Activated naive CD4-positive, alpha-beta T cell treated with anti-CD3 and anti-CD28 coated beads, Interleukin-2, amount 50 U/mL, for 16 hours (primary cell): ENCODE data around the gene TMEM191C.
"Not testable (repeated sequence)": the region's sequence is repeated elsewhere in the genome, so short reads cannot be mapped to it uniquely, and the experiment has no call there.

Experiments
- DNase-seq: peaks from one replicate; pipeline ENCODE4 v3.0.0-alpha.2; 2020

Gene TMEM191C

DNA sequence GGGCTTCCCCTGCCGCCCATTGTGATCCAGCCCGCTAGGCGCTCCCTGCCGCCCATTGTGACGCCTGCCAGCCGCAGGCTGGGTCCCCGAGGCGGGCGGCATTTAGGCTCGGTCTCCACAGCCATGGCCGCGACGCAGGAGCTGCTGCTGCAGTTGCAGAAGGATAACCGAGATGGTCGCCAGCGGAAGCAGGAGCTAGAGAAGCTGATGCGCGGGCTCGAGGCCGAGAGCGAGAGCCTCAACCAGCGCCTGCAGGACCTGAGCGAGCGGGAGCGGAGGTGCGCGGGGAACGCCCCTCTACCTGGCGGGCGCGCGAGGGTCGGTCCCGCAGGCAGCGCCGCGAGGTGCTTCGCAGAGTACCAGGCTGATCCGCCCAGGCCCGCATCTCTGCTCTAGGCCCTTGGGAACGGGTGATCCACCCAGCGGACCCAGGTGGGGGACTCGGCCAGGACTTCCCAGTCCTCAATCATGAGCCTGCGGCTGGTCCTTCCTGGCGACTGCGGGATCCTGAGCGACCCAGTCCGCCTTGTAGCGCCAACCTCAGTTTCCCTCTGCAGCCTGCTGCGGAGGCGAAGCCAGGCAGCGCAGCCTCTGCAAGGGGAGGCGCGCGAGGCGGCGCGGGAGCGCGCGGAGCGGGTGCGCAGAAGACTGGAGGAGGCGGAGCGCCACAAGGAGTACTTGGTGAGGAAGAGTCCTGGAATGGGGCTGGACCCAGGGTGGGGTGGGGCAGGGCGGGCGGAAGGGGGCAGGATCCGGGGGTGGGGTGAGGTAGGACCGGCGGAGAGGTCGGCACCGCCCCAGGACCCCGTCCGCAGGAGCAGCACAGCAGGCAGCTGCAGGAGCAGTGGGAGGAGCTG is at the start of gene TMEM191C:
TMEM191C (plus strand) TSS at position 51 of the 857 bp plus-strand sequence; CDS start at position 124, 73 bp downstream.
- DNase-seq: not testable (repeated sequence)

DNA sequence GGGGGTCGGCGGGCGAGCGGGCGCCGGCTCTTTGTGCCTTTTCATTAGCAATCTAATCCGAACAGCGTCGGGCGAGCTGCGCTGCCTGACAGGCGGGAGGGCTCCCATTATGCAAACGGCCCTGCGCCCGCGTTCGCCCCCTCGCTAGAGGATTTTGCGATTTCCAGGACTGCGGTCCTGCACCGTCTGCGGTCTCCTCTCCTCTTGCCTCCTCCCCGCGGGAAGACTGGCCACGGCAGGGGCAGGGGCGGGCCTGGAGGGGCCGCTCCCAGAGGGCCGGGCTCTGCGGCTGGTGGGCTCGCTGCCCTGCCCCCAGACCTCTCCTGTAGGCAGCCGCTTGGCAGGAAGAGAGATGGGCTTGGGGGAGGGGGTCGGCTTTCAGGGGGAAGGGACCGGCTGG is 49.3 kb upstream of the TMEM191C start:
- DNase-seq: peak; percentile 13

DNA sequence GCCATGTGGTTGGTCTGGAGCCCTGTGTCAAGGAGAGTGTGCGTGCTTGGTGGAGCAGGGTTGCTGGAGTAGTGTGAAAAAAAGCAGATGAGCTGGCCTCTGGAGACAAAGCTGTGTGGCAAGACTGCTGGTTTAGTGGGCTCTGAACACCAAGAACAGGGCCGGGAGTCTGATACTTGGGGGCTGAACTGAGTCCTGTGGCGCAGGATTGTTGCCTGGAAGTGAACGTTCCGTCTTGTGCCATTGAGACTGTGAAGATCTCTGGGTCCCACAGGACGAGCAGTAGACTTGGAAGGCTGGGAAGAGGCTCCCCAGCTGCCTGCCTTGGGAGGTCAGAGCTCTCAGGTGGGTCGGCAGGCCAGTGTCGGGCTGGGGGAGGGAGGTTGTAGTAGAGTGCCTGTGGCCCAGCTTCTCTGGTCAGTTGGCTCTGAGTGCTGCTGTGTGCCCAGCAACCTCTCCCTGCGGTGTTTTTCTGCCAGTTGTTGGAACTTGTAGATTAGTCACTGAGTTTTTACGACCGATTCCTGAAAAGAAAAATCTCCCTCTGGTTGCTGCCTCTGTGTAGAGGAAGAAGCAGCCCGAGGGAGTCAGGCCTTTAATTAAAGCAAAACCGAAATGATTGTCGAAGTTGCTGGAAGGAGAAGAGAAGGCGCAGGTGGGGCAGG is 48.1 kb upstream of the TMEM191C start:
- not testable (repeated sequence) for DNase-seq

DNA sequence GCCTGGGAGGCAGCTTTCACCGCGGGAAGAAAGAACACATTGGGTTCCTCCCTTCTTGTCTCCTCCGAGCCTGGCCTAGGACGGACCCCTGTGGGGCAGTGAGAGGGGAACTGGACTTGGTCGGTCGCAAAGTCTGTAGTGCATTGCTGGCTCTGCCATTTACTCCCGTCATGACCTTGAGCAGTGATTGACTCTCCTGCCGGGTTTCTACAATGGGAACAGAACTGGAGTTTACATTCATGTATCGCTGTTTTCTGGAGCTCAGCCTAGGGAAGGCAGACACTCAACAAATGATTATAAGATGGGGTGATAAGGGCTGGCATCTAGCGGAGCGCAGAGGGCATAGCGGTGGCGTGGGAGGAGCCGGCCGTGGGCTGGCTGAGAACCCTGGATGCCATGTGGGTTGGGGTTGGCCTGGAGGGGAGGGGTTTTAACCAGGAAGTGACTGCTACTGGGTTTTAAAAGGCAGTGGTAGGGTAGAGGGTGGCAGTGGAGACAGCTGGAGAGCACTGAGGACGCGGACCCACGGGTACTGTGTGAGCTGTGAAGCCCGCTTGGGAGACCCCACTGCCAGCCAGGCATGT is 46.9 kb upstream of the TMEM191C start:
- DNase-seq: not testable (repeated sequence)

DNA sequence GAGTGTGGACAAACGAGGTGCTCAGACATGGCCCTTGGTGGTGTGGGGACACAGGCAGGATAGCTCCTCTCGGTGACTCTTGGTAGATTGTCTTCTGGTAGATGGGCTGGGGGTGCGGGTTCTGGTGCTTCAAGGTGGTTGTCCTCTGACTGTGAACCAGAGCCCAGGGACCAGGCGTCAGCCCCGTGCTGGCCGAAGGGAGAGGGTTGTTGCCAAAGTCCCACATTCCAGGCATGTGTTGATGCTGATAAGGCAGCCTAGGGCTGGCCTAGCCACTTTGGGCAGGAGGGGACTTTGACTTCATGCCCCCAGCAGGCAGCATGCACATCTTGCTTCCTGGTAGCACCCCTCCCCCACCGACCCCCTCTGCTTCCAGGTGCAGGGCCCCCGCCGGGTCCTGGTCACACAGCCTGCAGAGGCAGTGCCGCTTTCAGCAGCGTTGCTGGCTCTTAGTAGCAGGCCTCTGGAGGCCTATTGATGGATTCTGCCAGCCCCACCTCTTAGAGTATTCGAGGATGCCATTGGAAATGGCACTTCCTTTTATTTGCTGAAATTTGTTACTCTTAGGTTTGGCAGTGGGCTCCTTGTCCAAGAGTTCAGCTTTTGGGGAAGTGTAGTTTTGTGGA is 43.0 kb upstream of the TMEM191C start:
- DNase-seq: not testable (repeated sequence)

DNA sequence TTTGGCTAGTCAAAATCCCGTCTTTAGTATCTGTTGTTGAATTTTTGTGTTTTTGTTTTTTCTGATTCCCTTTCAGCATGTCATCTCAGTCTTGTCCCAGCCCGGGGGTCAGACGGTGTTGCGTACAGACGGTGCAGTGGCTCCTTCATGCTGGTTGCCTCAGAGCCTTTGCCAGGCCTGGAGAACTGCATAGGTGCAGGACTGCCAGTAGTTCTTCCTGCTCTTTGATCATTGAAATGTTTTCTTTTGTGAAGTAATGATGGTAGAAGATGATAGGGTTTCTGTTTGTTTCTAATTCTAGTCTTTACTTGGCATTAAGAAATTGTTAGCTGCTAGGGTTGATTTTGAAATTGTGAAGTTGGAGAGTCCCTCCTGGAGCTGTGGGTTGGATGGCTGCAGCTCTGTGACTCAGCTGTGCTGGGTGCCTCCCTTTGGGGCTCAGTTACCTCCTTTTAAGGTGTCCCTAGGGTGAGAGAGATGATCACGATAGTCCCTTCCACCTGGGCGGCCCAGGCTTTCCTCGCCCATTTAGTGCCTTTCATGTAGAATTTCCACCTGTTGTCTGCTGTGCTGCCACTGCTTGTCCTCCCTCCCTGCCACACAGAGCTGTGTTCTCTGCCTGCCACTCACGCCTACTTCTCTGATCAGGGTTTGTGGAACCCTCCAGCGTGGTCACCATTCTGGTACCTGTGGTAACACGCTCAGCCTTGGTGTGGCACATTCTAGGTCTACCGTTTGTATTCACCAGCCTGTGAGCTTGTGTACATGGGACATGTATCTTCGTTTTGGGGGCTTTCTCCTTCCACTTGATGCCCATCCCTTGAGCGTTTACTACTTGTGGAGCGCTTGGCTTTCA is 32.6 kb upstream of the TMEM191C start:
- not testable (repeated sequence) for DNase-seq

DNA sequence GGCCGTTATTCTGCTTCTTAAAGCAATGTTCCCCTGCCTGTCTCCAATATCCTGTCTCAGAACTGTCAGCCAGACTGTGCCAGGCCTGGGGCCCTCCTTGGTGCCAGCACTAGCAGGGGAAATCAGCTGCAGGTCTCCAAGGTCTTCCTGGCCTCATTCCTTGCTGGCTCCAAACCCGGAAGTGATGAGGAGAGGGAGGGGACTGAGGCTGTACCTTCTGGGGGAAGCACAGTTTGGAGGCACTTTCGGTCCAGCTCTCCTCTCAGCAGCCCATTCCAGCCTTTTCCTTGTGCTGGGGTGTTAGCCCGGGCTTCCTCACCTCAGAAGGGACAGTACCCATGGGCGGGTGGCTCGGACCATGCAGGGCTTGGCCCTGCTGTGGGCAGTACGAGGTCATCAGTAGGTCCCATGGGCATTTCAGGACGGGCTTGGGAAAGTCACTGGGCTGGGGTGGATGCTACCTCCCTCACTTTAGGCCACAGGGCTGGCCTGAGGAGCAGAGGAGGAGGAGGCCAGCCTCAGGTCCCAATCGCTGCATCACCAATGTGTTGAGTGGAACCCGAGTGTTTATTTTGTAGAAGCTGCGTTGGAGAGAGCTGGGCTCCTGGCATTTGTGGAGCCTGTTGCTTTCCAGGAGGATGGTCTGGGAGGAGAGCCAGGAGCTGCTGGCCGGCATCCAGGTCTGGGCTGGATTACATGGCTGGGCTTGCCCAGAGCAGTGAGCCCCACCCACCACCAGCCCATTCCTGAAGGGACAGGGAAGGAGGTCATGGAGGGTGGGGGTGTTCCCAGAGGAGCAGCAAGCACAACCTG is 31.0 kb upstream of the TMEM191C start:
- peak; percentile 4 for DNase-seq

DNA sequence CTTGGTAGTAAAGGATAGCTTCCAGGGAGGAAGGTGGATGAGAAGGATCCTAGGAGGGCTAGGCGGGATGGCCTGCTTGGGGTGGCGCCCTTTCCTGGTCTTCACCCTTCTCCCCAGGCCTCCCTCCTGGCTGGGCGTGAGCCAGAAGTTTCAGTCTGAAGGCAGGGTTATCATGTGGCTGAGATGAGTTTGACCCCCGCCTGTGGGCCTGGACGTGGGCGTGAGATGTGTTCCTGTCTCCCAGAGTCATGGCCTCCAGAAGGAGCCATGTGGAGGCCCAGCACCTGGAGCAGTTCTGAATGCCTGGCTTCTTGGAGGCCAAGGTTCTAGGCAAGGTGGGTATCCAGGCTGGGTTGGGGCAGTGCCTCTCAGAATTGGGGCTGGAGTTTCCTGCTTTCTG is 29.2 kb upstream of the TMEM191C start:
- not testable (repeated sequence) for DNase-seq

DNA sequence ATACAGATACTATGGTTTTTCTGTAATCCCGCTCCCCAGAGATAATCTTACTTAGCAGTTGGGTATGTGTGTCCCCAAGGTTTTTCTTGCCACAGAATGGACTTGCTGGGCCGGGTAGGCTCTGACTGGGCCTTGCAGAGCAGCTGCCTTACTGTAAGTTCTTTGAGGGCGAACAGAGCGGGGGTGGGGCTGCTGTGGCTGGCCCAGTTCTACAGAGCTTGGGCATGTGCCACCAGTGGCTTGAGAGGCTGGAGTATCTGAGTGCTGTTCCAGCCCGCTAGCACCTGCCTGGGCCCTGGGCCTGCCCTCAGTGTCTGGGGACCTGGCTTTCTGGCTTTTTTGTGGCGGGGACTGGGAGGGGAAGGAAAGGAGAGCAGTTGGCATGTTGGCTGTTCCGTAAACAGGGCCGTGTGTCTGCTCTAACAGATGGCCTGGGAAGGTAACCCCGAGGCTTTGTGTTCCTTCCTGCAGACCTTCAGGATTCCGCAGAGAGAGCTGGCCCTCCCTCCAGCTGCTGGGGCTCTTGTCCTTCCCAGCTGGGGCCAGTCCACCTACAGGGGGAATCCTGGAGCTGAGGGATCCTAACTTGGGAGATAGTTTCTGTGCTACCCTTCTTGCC is 27.1 kb upstream of the TMEM191C start:
- not testable (repeated sequence) for DNase-seq

DNA sequence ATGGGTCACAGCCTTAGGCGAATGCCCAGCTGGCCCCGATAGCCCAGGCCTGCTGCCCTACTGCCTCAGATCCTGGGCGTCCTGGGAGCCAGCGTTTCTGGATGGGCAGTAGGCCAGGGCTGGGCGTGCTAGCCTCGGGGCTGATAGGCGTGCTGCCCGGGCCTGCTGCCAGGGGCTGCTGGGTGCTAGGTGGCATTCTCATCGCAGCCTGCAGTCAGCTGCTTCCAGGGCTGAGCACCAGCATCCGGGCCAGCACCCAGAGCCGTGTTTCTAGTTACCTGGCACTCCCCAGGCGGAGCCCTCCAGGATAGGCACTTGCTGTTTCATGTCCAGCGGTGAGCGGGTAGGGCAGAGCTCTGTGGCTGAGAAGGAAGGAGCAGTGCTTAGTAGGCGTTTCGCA is 26.5 kb upstream of the TMEM191C start:
- DNase-seq: not testable (repeated sequence)

DNA sequence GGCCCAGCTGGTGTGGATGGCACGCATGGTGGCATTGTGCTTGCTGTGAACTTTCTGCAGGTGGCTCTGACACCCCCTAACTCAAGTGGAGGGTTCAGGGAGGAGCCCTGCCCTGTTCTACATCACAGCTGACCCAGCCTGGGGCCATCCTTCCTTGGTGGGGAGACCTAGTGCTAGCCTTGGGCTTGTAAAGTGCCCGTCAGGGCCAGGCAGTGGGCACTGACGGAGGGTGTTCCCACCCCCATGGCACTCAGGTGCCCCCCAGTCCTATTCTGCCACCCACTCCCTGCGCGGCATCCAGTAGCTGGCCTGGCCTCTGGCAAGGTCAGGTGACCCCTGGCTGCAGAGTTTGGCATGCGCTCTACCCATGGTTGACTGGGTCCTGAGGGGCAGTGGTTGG is 26.0 kb upstream of the TMEM191C start:
- DNase-seq: peak; percentile 3

DNA sequence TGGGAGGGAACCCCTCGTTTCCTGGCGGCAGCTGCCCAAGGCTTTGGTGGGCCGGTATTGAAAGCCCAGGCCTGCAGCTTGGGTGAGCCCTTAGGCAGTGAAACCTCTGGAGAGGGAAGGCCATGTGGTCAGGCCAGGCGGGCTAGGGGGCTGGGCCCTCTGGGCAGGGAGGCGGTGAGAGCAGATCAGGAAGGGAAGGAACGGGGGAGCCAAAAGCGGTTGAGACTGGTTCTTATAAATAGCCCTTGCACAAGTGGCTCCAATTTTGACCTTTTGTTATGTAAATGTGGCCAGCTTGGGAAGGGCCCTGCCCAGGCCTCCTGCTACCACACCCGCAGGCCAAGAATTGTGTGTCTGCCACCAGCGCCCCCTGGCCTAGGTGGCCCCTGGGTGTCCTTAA is 25.1 kb upstream of the TMEM191C start:
- not testable (repeated sequence) for DNase-seq

DNA sequence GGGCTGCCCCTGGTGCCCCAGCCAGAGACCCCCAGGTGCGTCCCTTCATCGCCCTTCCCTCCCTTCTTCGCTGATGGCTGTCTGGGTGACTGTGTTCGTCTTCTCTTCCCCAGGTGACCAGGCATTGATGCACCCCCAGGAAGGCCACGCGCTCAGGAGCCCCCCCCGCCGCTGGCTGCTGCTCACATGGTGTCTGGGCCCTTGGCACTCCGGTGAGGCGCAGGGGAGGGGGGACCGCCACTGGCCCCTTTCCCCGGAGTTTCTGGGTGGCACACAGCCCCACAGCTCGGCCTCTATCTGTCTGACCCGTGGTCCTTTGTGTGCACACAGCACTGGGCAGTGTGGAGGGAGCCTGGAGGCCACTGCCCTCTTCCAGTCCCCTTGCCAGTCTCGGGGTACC is 24.5 kb upstream of the TMEM191C start:
- DNase-seq: peak; percentile 9

DNA sequence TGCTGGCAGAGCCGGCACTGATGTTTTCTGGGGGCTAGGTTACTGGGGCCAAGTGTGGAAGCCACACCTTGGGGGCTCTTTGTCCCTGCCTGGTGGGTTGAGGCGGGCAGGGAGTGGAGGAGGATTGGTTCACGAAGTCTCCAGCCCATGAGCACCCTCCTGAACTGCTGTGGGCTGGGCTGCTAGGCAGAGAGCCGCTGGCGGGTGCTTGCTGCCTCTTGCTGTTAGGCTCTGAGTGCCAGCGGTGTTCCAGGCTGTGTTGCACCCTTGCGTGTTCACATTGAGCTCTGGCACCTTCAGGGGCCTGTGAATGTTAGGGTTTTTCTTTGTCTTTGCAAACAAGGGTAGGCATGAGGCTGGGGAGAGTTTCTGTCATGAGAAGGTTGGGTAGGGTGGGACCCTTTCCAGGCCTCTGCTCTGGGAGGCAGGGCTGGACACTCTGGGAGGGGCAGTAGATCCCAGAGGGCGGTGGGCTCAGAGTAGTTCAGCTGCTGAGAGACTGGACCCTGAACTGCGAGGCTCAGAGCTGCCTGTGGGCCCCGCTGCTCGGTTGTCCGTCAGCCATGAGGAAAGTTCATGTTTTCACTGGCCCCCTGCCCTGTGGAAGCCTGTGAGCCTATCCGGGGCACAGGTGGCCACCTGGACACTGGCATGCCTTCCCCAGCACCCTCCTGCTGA is 24.0 kb upstream of the TMEM191C start:
- DNase-seq: peak; percentile 10

DNA sequence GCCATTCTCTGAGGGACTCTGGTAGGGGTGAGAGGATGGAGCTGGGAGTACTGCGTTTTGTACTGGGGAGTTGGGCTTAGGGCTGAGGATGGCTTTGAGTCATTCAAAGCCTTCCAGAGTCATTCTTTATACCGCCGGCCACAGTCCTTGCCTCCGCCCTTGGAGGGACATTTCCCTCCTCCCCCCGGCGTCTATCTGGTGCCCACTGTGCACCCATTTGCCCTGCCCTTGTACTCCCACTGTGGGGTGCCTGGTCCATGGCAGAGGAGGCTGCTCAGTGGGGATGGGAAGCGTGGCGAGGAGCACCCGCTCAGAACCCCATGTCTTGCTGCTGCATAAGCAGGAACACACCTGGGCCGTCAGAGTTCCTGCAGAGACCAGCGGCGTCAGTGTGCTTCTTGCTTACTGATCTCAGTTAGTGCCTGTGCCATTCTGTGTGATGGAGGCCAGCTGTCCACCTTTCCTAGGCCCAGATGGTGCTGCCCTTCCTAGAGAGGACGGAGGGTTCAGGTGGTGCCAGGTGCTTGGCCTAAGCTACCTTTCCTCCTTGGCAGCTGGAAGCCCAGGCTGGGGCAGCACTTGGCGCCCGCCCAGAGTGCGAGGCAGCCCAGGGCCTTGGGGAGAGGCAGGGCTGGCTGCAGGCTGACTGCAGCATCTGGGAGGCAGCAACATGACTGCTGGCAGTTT is 23.3 kb upstream of the TMEM191C start:
- peak; percentile 8 for DNase-seq

DNA sequence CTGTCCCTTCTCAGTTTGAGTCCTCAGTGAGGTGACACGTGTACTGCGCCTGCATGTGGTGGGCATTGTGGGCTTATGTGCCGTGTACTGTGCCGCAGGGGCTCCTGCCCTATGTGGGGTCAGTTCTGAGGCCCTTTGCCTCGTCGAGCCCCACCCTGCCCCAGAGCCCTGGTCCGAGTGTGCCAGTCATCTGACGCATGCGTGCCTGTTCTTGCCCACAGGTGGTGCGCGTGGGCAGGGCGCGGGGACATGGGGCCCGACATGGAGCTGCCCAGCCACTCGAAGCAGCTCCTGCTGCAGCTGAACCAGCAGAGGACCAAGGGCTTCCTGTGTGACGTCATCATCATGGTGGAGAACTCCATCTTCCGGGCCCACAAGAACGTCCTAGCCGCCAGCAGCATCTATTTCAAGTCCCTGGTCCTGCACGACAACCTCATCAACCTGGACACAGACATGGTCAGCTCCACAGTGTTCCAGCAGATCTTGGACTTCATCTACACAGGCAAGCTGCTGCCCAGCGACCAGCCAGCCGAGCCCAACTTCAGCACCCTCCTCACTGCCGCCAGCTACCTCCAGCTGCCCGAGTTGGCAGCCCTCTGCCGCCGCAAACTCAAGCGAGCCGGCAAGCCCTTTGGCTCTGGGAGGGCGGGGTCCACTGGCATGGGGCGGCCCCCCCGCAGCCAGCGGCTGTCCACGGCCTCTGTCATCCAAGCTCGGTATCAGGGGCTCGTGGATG is 22.3 kb upstream of the TMEM191C start:
- DNase-seq: peak; percentile 5

DNA sequence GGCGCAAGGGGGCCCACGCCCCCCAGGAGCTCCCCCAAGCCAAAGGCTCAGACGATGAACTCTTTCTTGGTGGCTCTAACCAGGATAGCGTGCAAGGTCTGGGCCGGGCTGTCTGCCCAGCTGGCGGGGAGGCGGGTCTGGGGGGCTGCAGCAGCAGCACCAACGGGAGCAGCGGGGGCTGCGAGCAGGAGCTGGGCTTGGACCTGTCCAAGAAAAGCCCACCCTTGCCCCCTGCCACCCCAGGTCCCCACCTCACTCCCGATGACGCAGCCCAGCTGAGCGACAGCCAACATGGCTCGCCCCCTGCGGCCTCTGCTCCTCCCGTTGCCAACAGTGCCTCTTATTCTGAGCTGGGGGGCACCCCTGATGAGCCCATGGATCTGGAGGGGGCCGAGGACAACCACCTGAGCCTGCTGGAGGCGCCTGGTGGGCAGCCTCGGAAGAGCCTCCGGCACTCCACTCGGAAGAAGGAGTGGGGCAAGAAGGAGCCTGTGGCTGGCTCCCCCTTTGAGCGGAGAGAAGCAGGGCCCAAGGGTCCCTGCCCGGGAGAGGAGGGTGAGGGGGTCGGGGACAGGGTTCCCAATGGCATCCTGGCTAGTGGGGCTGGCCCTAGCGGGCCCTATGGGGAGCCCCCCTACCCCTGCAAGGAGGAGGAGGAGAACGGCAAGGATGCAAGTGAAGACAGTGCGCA is 21.6 kb upstream of the TMEM191C start:
- peak; percentile 5 for DNase-seq

DNA sequence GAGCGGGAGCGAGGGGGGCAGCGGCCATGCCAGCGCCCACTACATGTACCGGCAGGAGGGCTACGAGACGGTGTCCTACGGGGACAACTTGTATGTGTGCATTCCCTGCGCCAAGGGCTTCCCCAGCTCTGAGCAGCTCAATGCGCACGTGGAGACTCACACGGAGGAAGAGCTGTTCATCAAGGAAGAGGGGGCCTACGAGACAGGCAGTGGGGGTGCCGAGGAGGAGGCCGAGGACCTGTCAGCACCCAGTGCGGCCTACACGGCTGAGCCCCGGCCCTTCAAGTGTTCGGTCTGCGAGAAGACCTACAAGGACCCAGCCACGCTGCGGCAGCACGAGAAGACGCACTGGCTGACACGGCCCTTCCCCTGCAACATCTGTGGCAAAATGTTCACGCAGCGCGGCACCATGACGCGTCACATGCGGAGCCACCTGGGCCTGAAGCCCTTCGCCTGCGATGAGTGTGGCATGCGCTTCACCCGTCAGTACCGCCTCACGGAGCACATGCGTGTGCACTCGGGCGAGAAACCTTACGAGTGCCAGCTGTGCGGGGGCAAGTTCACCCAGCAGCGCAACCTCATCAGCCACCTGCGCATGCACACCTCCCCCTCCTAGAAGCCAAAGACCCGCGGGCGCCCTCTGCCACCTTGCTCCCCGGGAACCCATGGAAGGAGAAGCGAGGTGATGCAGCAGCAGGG is 20.9 kb upstream of the TMEM191C start:
- peak; percentile 9 for DNase-seq
